ENCODE results near the gene P2RX2. TPM values are rescaled to one million over a fixed set of nuclear protein-coding genes. Genes with fewer than 3 reads are reported as not detected.

P2RX2 gene
- total RNA-seq, 2 experiments from 2014 or later, result not detected

DNA sequence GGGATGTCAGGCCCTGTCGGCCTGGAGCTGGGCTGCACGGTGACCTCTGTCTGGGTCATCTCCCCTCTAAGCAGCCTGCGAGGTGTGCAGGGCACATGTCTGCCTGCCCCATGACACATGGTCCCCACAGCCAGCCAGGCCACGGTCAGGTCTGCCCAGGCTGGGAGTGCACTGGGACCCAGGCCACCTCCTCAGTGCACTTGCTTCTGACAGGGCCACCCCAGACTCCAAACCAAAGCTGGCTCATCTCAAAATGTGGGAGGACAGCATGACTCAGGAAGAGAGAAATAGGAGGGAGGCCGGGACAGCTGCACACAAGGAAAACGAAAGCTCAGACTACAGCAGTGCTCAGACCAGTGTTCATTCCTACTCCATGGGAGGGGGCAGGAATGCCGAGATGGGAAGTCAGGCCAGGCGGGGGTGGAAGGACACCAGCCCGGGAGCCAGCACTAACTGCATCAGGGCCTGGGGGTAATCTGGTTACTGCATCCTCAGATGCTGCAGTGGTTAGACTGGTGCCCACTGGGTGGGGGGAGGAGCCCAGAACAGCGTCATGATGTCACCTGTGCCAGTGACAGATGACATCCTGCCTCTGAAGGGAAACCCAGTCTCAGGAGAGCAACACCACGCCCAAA lies 4.0 kb downstream of the P2RX2 start:
- Histone ChIP-seq H3K4me3 (ENCODE audit: low read depth, low read length, poor library complexity, severe bottlenecking) (no peak overlapping the region), H3K9me2 (ENCODE audit: insufficient read depth, low read length) (no peaks in the 10 kb centered on the region), H2AFZ (ENCODE audit: low read length) (no peak overlapping the region), H3K79me2 (ENCODE audit: insufficient read depth, low read depth, low read length) (no peaks in the 10 kb centered on the region), H3K36me3 (ENCODE audit: insufficient read depth, low read length) (peaks cover 43% of the 10 kb centered on the region), H3K4me1 (ENCODE audit: insufficient read depth, low read length, poor library complexity, severe bottlenecking) (no peaks in the 10 kb centered on the region), H3K9me3 (ENCODE audit: low read length) (peaks cover 3% of the 10 kb centered on the region; the same call in 1 of the 2 replicates), H4K20me1 (ENCODE audit: insufficient read depth, low read length) (no peaks in the 10 kb centered on the region), H3K27ac (ENCODE audit: low read depth, low read length, poor library complexity, severe bottlenecking) (no peak overlapping the region), H3K4me2 (ENCODE audit: low read length) (no peak overlapping the region)
- peak; percentile 39 for DNase-seq (ENCODE audit: low spot score)
- POLR2A ChIA-PET, result interaction anchor here (0.6 to 2.9 kb wide), 4 partner anchors 10 to 18 kb away, joined by 3 to 20 read pairs (median 4); no protein-coding TSS in a partner anchor
- CTCF ChIA-PET (ENCODE audit: unreplicated experiment), result no interaction called here
- no TSS peak for BruUV-seq (replicated peaks)
- no peak for TF ChIP-seq EZH2phosphoT487 (IDR thresholded peaks at IDR 0.05; ENCODE audit: borderline replicate concordance, low read depth, low read length)
- TF ChIP-seq, protein P1, sequence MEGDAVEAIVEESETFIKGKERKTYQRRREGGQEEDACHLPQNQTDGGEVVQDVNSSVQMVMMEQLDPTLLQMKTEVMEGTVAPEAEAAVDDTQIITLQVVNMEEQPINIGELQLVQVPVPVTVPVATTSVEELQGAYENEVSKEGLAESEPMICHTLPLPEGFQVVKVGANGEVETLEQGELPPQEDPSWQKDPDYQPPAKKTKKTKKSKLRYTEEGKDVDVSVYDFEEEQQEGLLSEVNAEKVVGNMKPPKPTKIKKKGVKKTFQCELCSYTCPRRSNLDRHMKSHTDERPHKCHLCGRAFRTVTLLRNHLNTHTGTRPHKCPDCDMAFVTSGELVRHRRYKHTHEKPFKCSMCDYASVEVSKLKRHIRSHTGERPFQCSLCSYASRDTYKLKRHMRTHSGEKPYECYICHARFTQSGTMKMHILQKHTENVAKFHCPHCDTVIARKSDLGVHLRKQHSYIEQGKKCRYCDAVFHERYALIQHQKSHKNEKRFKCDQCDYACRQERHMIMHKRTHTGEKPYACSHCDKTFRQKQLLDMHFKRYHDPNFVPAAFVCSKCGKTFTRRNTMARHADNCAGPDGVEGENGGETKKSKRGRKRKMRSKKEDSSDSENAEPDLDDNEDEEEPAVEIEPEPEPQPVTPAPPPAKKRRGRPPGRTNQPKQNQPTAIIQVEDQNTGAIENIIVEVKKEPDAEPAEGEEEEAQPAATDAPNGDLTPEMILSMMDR (conservative IDR thresholded peaks at IDR 0.05; ENCODE audit: low read length), result no peak
- intact Hi-C loops (cut with micrococcal nuclease; ENCODE audit: unreplicated experiment), result no loop called here

DNA sequence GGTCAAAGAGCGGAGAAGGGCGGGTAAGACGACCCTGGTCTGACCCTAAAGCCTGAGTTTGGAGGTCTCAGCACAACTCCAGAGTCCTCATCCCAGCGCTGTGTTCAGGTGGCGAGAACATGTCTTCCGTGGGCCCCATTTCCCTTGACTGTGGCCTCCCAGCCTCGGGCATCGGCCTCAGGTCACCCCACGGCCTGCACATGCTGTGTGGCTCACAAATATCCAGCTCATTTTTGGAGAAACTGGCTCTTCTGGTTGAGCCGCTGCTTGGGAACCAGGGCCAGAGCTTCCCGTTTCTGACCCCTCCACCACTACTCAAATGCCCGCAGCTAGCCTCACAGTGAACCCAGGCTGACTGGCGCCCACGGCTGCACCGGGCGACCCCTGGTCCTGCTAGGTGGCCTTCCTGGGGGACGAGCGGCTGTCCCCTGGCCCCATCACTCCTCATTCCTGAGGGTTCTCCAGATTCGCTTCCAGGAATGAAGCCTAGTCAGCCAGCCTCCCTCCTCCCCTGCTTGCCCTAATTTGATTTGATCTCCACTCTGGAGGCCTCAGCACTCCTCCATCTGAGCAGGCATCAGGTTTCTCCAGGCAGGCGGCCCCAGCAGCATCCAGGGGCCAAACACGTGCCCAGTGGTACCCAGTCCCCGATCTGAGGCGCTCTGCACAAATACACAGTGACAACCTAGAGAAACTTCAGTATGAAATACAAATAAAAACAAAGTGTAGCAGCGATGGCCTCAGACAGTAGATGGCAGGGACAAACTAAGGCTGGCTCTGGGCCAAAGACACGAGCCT lies 4.7 kb downstream of the P2RX2 start:
- H3K27ac ChIP-seq (ENCODE audit: low read depth, low read length, poor library complexity, severe bottlenecking), result peak overlapping the region; percentile 26
- CTCF ChIA-PET (ENCODE audit: unreplicated experiment), result no interaction called here
- H3K4me2 ChIP-seq (ENCODE audit: low read length), result no peak overlapping the region
- TF ChIP-seq, protein P1 (conservative IDR thresholded peaks at IDR 0.05; ENCODE audit: low read length), result no peak
- TF ChIP-seq EZH2phosphoT487 (IDR thresholded peaks at IDR 0.05; ENCODE audit: borderline replicate concordance, low read depth, low read length), result no peak
- H3K36me3 ChIP-seq (ENCODE audit: insufficient read depth, low read length), result peaks cover 48% of the 10 kb centered on the region
- no peaks in the 10 kb centered on the region for H3K9me3 ChIP-seq (ENCODE audit: low read length)
- no peaks in the 10 kb centered on the region for H3K79me2 ChIP-seq (ENCODE audit: insufficient read depth, low read depth, low read length)
- POLR2A ChIA-PET, result interaction anchor here (1.2 to 2.9 kb wide), 2 partner anchors 9 to 12 kb away, joined by 4 to 20 read pairs; no protein-coding TSS in a partner anchor
- H2AFZ ChIP-seq (ENCODE audit: low read length), result no peak overlapping the region
- intact Hi-C loops (cut with micrococcal nuclease; ENCODE audit: unreplicated experiment), result no loop called here
- no peaks in the 10 kb centered on the region for H3K9me2 ChIP-seq (ENCODE audit: insufficient read depth, low read length)
- H4K20me1 ChIP-seq (ENCODE audit: insufficient read depth, low read length), result no peaks in the 10 kb centered on the region
- H3K4me1 ChIP-seq (ENCODE audit: insufficient read depth, low read length, poor library complexity, severe bottlenecking), result no peaks in the 10 kb centered on the region
- no peak for DNase-seq (ENCODE audit: low spot score)
- BruUV-seq (replicated peaks), result no TSS peak
- no peak overlapping the region for H3K4me3 ChIP-seq (ENCODE audit: low read depth, low read length, poor library complexity, severe bottlenecking)

All from OCI-LY7 (cell line).